Activated naive CD8-positive, alpha-beta T cell treated with anti-CD3 and anti-CD28 coated beads, Interleukin-2, amount 50 U/mL, for 24 hours (primary cell): ENCODE data around the gene NFIB.

Experiments used
- ATAC-seq: fragments of 150-1000 bp; cut with Tn5 transposase; one replicate; pipeline ENCODE4 v1.10.0; 2021
- DNase-seq: peaks from one replicate; pipeline ENCODE4 v3.0.0; 2021
- H3K27ac Mint-ChIP-seq: one replicate; pipeline ENCODE4 v1.8.0; 2021; ENCODE audit warnings: mild to moderate bottlenecking, mixed read lengths
- H3K27me3 Mint-ChIP-seq: one replicate; pipeline ENCODE4 v1.8.0; 2021; ENCODE audit warnings: mixed read lengths
- H3K36me3 Mint-ChIP-seq: one replicate; pipeline ENCODE4 v1.8.0; 2021; ENCODE audit warnings: low read depth, mixed read lengths
- H3K4me1 Mint-ChIP-seq: one replicate; pipeline ENCODE4 v1.8.0; 2021; ENCODE audit warnings: mixed read lengths
- H3K4me3 Mint-ChIP-seq: one replicate; pipeline ENCODE4 v1.8.0; 2021; ENCODE audit warnings: mild to moderate bottlenecking, moderate library complexity, mixed read lengths
- H3K9me3 Mint-ChIP-seq: one replicate; pipeline ENCODE4 v1.8.0; 2021; ENCODE audit warnings: mixed read lengths

Gene NFIB

GRCh38 chr9:14189578-14189977, 124.4 kb downstream of the NFIB start:
- ATAC-seq, result no peak
- Mint-ChIP-seq H3K4me3 (no peak overlapping the region), H3K4me1 (no peaks in the 10 kb centered on the region), H3K36me3 (no peaks in the 10 kb centered on the region), H3K9me3 (peaks cover 4% of the 10 kb centered on the region), H3K27ac (no peak overlapping the region), H3K27me3 (no peaks in the 10 kb centered on the region)
- DNase-seq, result no peak

- H3K4me1 Mint-ChIP-seq, result no peaks in the 10 kb centered on the region
- DNase-seq, result no peak
- H3K4me3 Mint-ChIP-seq, result no peak overlapping the region
- H3K36me3 Mint-ChIP-seq, result no peaks in the 10 kb centered on the region
- no peaks in the 10 kb centered on the region for H3K27me3 Mint-ChIP-seq
- H3K9me3 Mint-ChIP-seq, result peaks cover 2% of the 10 kb centered on the region
- H3K27ac Mint-ChIP-seq, result no peak overlapping the region
- ATAC-seq, result no peak
Measured at GRCh38 chr9:14189146-14189545, 124.8 kb downstream of the NFIB start.

GRCh38 chr9:14188538-14188937, 125.4 kb downstream of the NFIB start:
- H3K4me3 Mint-ChIP-seq, result no peak overlapping the region
- H3K4me1 Mint-ChIP-seq, result no peaks in the 10 kb centered on the region
- no peaks in the 10 kb centered on the region for H3K9me3 Mint-ChIP-seq
- ATAC-seq (no peak), DNase-seq (no peak)
- no peaks in the 10 kb centered on the region for H3K27me3 Mint-ChIP-seq
- H3K27ac Mint-ChIP-seq, result no peak overlapping the region
- H3K36me3 Mint-ChIP-seq, result no peaks in the 10 kb centered on the region

DNA sequence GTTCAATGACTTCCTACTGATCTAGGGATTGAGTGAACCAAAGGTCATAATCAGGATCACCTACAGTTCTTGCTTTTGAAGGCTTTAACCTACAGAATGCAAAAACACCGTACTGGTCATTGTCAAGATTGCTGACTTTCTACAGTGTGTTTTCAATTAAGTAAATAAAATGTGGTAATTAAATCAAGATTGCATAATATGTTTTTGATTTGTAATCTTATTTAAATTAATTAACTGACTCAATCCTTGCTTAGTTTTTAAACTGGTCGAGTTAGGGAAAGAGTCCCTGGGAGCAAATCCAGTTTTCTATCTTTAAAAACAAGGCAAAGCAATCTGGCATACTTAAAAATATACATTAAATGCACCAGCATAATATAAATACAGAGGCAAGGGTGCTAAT, 125.9 kb downstream of the NFIB start:
- ATAC-seq (no peak), DNase-seq (no peak)
- Mint-ChIP-seq H3K27ac (no peak overlapping the region), H3K4me3 (no peak overlapping the region), H3K36me3 (no peaks in the 10 kb centered on the region), H3K27me3 (no peaks in the 10 kb centered on the region), H3K9me3 (no peaks in the 10 kb centered on the region), H3K4me1 (no peaks in the 10 kb centered on the region)

DNA sequence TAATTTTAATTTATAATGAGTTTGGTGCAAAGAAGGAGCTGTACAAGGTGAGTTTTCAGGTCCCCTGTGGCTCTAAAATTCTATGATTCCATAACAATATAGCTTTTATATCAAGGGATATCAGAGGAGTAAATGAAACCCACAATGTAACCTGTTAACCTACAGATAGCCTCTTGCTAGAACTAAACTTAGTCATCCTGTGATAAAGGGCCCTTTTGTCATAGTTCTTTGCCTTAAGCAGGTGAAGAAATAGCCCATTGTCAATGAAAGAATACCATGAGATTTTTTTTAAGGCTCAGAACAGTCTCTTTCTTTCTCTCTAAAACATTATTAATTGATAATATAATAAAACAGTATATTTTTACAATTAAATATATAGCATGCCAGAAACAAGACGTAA, 127.8 kb downstream of the NFIB start:
- H3K27me3 Mint-ChIP-seq, result no peaks in the 10 kb centered on the region
- H3K4me1 Mint-ChIP-seq, result no peaks in the 10 kb centered on the region
- H3K4me3 Mint-ChIP-seq, result no peak overlapping the region
- ATAC-seq (no peak), DNase-seq (no peak)
- no peaks in the 10 kb centered on the region for H3K9me3 Mint-ChIP-seq
- H3K36me3 Mint-ChIP-seq, result no peaks in the 10 kb centered on the region
- no peak overlapping the region for H3K27ac Mint-ChIP-seq

GRCh38 chr9:14185016-14185415, 128.9 kb downstream of the NFIB start:
- Mint-ChIP-seq H3K9me3 (no peaks in the 10 kb centered on the region), H3K4me3 (no peak overlapping the region), H3K27ac (no peak overlapping the region), H3K36me3 (no peaks in the 10 kb centered on the region), H3K4me1 (no peaks in the 10 kb centered on the region), H3K27me3 (no peaks in the 10 kb centered on the region)
- DNase-seq, result no peak
- no peak for ATAC-seq

DNA sequence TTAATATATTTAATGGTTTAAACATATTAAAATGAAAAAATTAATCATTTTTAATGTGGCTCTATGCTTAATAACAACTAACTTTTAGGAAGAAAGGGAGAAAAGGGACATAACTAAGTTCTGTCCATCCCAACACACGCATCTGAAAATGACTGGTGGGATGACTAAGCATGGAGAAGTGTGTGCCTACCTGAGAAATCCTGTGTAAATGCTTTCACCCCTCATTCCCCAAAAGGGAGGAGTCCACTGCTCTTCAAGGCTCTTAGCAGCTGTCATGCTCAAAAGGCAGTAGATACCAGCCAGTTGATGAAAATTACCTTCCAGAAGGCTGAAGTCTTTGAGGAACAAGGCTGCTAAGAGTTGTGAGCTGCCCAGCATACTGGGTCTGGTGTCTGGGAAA, 130.9 kb downstream of the NFIB start:
- no peak overlapping the region for H3K27ac Mint-ChIP-seq
- no peak overlapping the region for H3K4me3 Mint-ChIP-seq
- no peaks in the 10 kb centered on the region for H3K4me1 Mint-ChIP-seq
- no peaks in the 10 kb centered on the region for H3K9me3 Mint-ChIP-seq
- H3K27me3 Mint-ChIP-seq, result no peaks in the 10 kb centered on the region
- ATAC-seq (no peak), DNase-seq (no peak)
- no peaks in the 10 kb centered on the region for H3K36me3 Mint-ChIP-seq

- Mint-ChIP-seq H3K27ac (no peak overlapping the region), H3K4me1 (no peaks in the 10 kb centered on the region), H3K27me3 (no peaks in the 10 kb centered on the region), H3K4me3 (no peak overlapping the region), H3K9me3 (no peaks in the 10 kb centered on the region), H3K36me3 (no peaks in the 10 kb centered on the region)
- no peak for DNase-seq
- ATAC-seq, result no peak
Measured at GRCh38 chr9:14180960-14181537, 132.9 kb downstream of the NFIB start.

DNA sequence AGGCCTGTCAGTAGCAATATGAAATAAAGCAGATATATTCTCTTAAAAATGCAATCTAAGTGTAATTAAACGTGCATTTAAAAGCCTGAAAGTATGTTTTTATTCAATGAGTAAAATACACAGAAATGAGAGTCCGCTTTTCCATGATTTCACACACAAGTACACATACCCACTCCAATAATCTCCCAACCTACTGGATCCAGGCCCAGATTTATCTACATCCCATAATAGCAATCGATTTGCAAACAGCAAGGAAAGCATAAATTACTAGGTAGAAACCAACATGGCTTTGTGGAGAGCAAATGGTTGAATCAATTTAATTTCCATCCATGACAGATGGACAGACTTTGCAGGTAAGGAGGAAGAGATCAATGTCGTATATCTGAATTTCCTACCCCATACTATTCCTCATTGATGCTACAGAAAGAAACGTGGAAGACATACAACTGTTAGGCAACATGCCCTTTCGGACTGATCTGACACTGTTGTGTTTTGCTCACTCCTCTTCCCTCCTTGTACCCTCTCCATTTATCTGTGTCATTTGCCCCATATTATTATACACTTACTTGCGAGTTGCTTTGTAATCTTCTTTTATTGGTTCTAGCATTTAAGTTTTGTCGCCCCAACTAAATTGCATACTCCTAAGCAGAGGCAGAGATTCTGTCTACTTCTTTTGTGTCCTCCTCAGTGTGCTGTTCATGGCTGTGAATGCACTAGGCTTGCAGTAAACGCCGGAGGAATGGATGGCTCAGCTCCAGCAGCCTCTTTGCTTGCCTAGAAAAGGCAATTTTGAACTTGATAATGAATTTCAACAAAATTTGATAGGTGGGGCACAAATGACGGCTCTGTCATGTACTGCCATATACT, 133.6 kb downstream of the NFIB start:
- Mint-ChIP-seq H3K27me3 (no peaks in the 10 kb centered on the region), H3K36me3 (no peaks in the 10 kb centered on the region), H3K4me1 (no peaks in the 10 kb centered on the region), H3K9me3 (no peaks in the 10 kb centered on the region), H3K4me3 (no peak overlapping the region), H3K27ac (no peak overlapping the region)
- ATAC-seq (no peak), DNase-seq (no peak)

DNA sequence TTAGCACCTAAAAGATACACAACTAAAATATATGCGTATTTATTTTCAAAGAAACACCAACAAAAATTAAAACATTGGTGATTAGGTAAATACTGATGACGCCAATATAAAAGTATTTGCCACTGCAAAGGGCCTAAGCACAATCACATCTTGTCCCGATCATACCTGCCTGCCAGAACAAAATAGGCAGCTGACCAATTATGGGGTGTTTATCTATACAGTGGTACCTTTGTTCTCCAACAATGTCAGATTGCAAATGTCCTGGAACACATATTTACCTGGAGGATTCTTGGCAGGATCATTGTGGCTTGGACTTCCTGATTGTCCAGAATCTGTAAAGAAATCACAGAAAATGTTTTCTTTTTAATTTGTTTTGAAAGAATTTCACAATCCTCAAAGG, 134.5 kb downstream of the NFIB start:
- ATAC-seq, result no peak
- H3K27me3 Mint-ChIP-seq, result no peaks in the 10 kb centered on the region
- no peak overlapping the region for H3K27ac Mint-ChIP-seq
- no peaks in the 10 kb centered on the region for H3K9me3 Mint-ChIP-seq
- no peak for DNase-seq
- no peaks in the 10 kb centered on the region for H3K36me3 Mint-ChIP-seq
- no peaks in the 10 kb centered on the region for H3K4me1 Mint-ChIP-seq
- H3K4me3 Mint-ChIP-seq, result no peak overlapping the region

- H3K36me3 Mint-ChIP-seq, result no peaks in the 10 kb centered on the region
- DNase-seq, result no peak
- no peak for ATAC-seq
- no peaks in the 10 kb centered on the region for H3K27me3 Mint-ChIP-seq
- no peak overlapping the region for H3K4me3 Mint-ChIP-seq
- H3K4me1 Mint-ChIP-seq, result no peaks in the 10 kb centered on the region
- H3K27ac Mint-ChIP-seq, result no peak overlapping the region
- no peaks in the 10 kb centered on the region for H3K9me3 Mint-ChIP-seq
Measured at GRCh38 chr9:14175778-14176177, 138.2 kb downstream of the NFIB start.

DNA sequence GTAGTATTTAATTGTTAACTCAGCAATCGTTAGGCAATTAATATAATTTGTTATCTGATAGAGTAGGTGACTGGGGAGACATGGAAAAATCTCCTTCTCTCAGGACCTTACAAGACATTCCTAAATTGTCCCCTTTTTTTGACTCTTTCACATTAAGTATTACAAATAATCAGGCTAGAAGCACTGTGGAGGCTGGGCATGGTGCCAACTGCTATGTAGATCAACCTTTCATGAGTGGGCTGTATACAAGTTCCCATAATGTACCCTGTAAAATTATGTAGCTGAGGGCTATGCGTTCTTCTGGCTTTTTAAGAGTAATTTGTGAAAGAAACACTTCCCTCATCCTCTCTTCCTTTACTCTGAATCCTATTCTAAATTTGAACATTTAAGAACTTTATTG, 140.2 kb downstream of the NFIB start:
- no peak overlapping the region for H3K27ac Mint-ChIP-seq
- no peaks in the 10 kb centered on the region for H3K36me3 Mint-ChIP-seq
- ATAC-seq, result no peak
- DNase-seq, result no peak
- H3K4me1 Mint-ChIP-seq, result no peaks in the 10 kb centered on the region
- no peaks in the 10 kb centered on the region for H3K9me3 Mint-ChIP-seq
- H3K27me3 Mint-ChIP-seq, result no peaks in the 10 kb centered on the region
- no peak overlapping the region for H3K4me3 Mint-ChIP-seq

DNA sequence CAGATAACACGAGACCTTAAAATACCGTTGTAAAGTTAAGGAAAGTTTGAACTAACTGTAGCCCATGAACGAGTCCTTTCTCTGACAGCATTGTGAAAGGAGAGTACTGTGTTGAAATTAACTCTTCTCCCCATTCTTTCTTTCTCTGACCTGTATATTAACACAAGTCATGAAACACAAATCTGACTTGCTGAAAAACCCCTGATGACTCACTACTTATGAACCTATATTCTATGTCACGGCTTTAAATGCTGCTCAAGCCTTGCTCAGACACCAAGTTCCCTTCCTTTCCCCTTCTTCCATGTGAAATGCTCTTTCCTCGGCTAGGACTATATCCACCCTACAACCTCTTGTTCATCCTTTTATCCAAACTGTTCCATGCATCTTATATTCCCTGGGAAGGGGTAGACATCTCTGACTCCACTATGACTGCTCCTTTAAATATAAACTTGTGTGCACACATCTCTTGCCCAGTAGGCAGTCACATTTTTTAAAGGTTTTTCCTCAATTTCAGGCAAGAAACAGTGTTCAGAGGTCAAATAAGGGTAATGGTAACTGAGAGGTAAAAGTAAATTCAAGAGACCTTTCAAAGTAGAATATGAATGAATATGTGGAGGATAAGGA, 142.9 kb downstream of the NFIB start:
- Mint-ChIP-seq H3K9me3 (no peaks in the 10 kb centered on the region), H3K27me3 (no peaks in the 10 kb centered on the region), H3K4me1 (no peaks in the 10 kb centered on the region), H3K27ac (no peak overlapping the region), H3K4me3 (no peak overlapping the region), H3K36me3 (no peaks in the 10 kb centered on the region)
- ATAC-seq (no peak), DNase-seq (no peak)

GRCh38 chr9:14170392-14170931, 143.5 kb downstream of the NFIB start:
- no peaks in the 10 kb centered on the region for H3K36me3 Mint-ChIP-seq
- H3K4me1 Mint-ChIP-seq, result no peaks in the 10 kb centered on the region
- ATAC-seq (no peak), DNase-seq (no peak)
- H3K27me3 Mint-ChIP-seq, result no peaks in the 10 kb centered on the region
- H3K27ac Mint-ChIP-seq, result no peak overlapping the region
- H3K9me3 Mint-ChIP-seq, result no peaks in the 10 kb centered on the region
- no peak overlapping the region for H3K4me3 Mint-ChIP-seq

- DNase-seq, result no peak
- Mint-ChIP-seq H3K27me3 (no peaks in the 10 kb centered on the region), H3K27ac (no peak overlapping the region), H3K4me3 (no peak overlapping the region), H3K36me3 (no peaks in the 10 kb centered on the region), H3K4me1 (no peaks in the 10 kb centered on the region), H3K9me3 (no peaks in the 10 kb centered on the region)
- ATAC-seq, result no peak
Measured at GRCh38 chr9:14168381-14168780, 145.6 kb downstream of the NFIB start.
